Lung (tissue), 12 donors: ENCODE measurements around the gene RIC1. TPM values are rescaled to one million over a fixed set of nuclear protein-coding genes. Genes with fewer than 3 reads are reported as not detected.

ENCODE experiments used
- ATAC-seq: fragments of 200-7000 bp; cut with Tn5 transposase; one replicate; pipeline ENCODE4 v1.9.1; 2020; ENCODE audit warnings: moderate number of reproducible peaks; ENCODE audit not compliant: insufficient read depth, low FRiP score
- DNase-seq, 3 donors: peaks; one replicate each; pipeline ENCODE4 v3.0.0-alpha.2; 2013 to 2017
- H3K27ac ChIP-seq, 2 donors: one replicate each; pipeline ENCODE4 v1.5.1; 2013; ENCODE audit warnings: mild to moderate bottlenecking in 2 of 2, moderate library complexity in 2 of 2, control low read depth in 1 of 2, inconsistent platforms in 1 of 2, low read depth in 1 of 2, low read length in 1 of 2
- H3K27me3 ChIP-seq, 3 donors: one replicate each; pipeline ENCODE4 v1.5.1; 2013; ENCODE audit warnings: low read length in 2 of 3; ENCODE audit not compliant: control insufficient read depth in 3 of 3, insufficient read depth in 3 of 3
- H3K36me3 ChIP-seq, 4 donors: one replicate each; pipeline ENCODE4 v1.5.1; 2013; ENCODE audit warnings: low read length in 4 of 4, mild to moderate bottlenecking in 1 of 4, moderate library complexity in 1 of 4; ENCODE audit not compliant: control insufficient read depth in 4 of 4, insufficient read depth in 4 of 4
- H3K4me1 ChIP-seq, 5 donors: one replicate each; pipeline ENCODE4 v1.5.1; 2013; ENCODE audit warnings: low read length in 5 of 5, mild to moderate bottlenecking in 2 of 5, moderate library complexity in 1 of 5; ENCODE audit not compliant: control insufficient read depth in 5 of 5, insufficient read depth in 5 of 5
- H3K4me3 ChIP-seq: one replicate; pipeline ENCODE4 v1.5.1; 2013; ENCODE audit warnings: mild to moderate bottlenecking, control low read depth, moderate library complexity
- H3K9ac ChIP-seq, 2 donors: one replicate each; pipeline ENCODE4 v1.5.1; 2013; ENCODE audit warnings: low read length in 2 of 2, control low read depth in 1 of 2; ENCODE audit not compliant: insufficient read depth in 1 of 2
- H3K9me3 ChIP-seq, 4 donors: one replicate each; pipeline ENCODE4 v1.5.1; 2013; ENCODE audit warnings: low read length in 3 of 4, mild to moderate bottlenecking in 1 of 4, moderate library complexity in 1 of 4; ENCODE audit not compliant: control insufficient read depth in 4 of 4, insufficient read depth in 3 of 4
- WGBS, 2 donors: extraction: QIAGEN DNeasy Blood & Tissue Kit; methylation state at CpG; one replicate each; pipeline ENCODE4 v1.1.7; 2013; 5-methylcytosine and 5-hydroxymethylcytosine counted together
- polyA plus RNA-seq, 2 donors: library from polyadenylated mRNA; stranded (reverse); fragments of 200-250 nt; gene quantifications; one replicate each; pipeline ENCODE4 v1.2.1, GENCODE V29; 2013
- total RNA-seq, 2 donors: library from RNA; depleted of rRNA in 1 of 2; stranded (reverse); fragments of >200 nt in 1 of 2; gene quantifications; one replicate each; pipeline ENCODE4 v1.2.1, GENCODE V29; 2014 to 2021
- TF ChIP-seq, protein P1 (sequence below): IDR thresholded peaks from 2 replicates; pipeline ENCODE4 v1.5.1; 2012; ENCODE audit warnings: mild to moderate bottlenecking; ENCODE audit errors: control extremely low read depth, extremely low read depth
- donor health status: control.
- donor health status: control.
- donor health status: Bipolar disorder and iron deficiency.
- donor health status: healthy.
- donor health status: DM: yes; HTN: yes; CAD: no.

RIC1 gene
- total and polyA plus RNA-seq, 4 donors = 3.5 to 46.0 (median 14.4) TPM

DNA sequence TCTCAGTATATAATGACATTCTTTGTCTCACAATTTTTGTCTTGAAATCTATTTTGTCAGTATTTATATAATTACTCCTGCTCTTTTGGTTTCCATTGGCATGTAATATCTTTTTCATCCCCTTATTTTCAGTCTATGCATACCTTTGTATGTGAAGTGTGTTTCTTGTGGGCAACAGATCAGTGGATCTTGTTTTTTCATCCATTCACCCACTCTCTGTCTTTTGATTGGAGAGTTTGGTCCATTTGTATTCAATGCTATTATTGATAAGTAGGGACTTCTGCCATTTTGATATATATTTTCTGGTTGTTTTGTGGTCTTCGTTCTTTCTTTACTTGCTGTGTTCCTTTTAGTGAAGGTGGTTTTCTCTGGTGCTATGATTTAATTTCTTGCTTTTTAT lies 10.9 kb downstream of the RIC1 start:
- TF ChIP-seq, protein P1, sequence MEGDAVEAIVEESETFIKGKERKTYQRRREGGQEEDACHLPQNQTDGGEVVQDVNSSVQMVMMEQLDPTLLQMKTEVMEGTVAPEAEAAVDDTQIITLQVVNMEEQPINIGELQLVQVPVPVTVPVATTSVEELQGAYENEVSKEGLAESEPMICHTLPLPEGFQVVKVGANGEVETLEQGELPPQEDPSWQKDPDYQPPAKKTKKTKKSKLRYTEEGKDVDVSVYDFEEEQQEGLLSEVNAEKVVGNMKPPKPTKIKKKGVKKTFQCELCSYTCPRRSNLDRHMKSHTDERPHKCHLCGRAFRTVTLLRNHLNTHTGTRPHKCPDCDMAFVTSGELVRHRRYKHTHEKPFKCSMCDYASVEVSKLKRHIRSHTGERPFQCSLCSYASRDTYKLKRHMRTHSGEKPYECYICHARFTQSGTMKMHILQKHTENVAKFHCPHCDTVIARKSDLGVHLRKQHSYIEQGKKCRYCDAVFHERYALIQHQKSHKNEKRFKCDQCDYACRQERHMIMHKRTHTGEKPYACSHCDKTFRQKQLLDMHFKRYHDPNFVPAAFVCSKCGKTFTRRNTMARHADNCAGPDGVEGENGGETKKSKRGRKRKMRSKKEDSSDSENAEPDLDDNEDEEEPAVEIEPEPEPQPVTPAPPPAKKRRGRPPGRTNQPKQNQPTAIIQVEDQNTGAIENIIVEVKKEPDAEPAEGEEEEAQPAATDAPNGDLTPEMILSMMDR = no peak
- ATAC-seq (no peak), DNase-seq (no peak)
- Histone ChIP-seq H3K4me1 (no peaks in the 10 kb centered on the region), H3K9me3 (peaks cover 0 to 18% (median 3%) of the 10 kb centered on the region in 4 donors), H3K27ac (no peak overlapping the region), H3K27me3 (no peaks in the 10 kb centered on the region), H3K36me3 (peaks cover 0 to 5% (median 0%) of the 10 kb centered on the region in 4 donors), H3K9ac (no peak overlapping the region), H3K4me3 (no peak overlapping the region)
- 99 to 100% methylated on average over 1 of the region's 1 CpG for WGBS, 2 donors

DNA sequence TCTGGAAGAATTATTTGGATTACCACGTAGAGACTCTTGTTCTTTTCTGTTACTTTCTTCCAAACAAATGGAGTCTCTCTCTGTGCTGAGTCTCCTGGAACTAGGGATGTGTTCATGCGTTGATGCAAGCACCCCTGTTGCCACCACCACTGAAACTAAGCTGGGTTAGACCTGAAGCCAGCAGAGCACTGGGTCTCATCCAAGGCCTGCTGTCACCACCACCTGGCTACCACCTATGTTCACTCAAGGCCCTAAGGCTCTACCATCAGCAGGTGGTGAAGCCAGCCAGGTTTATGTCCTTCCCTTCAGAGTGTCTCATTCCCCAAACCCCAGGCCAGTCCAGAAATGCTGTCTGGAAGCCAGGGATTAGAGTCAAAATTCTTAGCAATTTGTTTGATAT lies 13.3 kb downstream of the RIC1 start:
- ATAC-seq = no peak
- Histone ChIP-seq H3K9me3 (peaks cover 0 to 13% (median 1%) of the 10 kb centered on the region in 4 donors), H3K4me3 (no peak overlapping the region), H3K4me1 (peaks cover 0 to 5% (median 0%) of the 10 kb centered on the region in 5 donors), H3K9ac (no peak overlapping the region), H3K27me3 (no peaks in the 10 kb centered on the region), H3K27ac (no peak overlapping the region), H3K36me3 (peaks cover 0 to 5% (median 0%) of the 10 kb centered on the region in 4 donors)
- TF ChIP-seq, protein P1 = no peak
- WGBS, 2 donors = 92% methylated on average over 2 of the region's 2 CpGs; no CpG with 5 or more reads in 1 of the 2 donors
- DNase-seq = no peak

DNA sequence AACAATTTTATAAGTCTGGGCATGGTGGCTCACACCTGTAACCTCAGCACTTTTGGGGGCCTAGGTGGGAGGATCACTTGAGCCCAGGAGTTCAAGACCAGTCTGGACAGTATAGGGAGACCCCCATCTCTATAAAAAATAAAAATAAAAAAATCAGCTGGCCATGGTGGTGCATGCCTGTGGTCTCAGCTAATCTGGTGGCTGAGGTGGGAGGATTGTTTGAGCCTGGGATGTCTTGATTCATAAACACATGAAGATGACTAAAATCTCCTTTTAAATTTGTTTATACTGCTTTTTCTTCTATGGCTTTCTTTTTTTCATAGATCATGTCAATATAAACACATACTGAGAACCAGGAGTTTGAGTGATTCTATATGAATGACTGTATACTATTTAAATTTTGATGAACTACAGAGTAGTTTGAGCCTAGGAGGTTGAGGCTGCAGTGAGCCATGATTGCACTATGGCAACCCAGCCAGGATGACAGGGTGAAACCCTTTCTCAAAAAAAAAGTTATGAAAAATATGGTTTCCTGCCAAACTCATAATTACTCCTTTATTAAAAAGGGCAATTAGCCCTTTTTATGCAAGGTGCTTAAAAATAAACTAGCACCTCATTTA lies 14.2 kb downstream of the RIC1 start:
- ATAC-seq = no peak
- H3K36me3 ChIP-seq = no peaks in the 10 kb centered on the region
- TF ChIP-seq, protein P1 = no peak

DNA sequence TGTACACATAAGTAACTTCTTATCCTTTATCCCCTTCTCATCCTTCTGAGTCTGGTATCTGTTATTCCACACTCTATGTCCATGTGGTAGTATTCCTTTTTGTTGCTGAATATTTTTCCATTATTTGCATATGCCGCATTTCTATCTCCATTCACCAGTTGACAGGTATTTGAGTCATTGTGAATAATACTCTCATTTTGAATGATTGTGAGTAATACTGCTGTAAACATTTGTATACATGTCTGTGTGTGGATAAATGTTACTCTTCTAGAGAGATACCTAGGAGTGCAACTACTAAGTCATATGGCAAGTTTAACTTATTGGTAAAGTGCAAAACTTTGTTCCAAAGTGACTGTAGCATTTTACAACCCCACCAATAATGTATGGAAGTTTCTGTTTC lies 15.6 kb downstream of the RIC1 start:
- peaks cover 0 to 5% (median under 1%) of the 10 kb centered on the region in 4 donors for H3K9me3 ChIP-seq
- WGBS, 2 donors = 83 to 96% methylated on average over 1 of the region's 1 CpG

More for the DNA sequence above, 14.2 kb downstream of the RIC1 start:
- DNase-seq = no peak
- H3K4me3 ChIP-seq = no peak overlapping the region
- H3K27ac ChIP-seq = no peak overlapping the region
- no peaks in the 10 kb centered on the region for H3K27me3 ChIP-seq
- H3K9ac ChIP-seq = no peak overlapping the region
- H3K4me1 ChIP-seq = peaks cover 0 to 5% (median 0%) of the 10 kb centered on the region in 5 donors
- peaks cover 0 to 13% (median 1%) of the 10 kb centered on the region in 4 donors for H3K9me3 ChIP-seq

More for the DNA sequence above, 15.6 kb downstream of the RIC1 start:
- Histone ChIP-seq H3K4me3 (no peak overlapping the region), H3K36me3 (no peaks in the 10 kb centered on the region), H3K27ac (no peak overlapping the region), H3K9ac (no peak overlapping the region), H3K27me3 (no peaks in the 10 kb centered on the region), H3K4me1 (peaks cover 0 to 5% (median 0%) of the 10 kb centered on the region in 5 donors)
- TF ChIP-seq, protein P1 = no peak
- ATAC-seq (no peak), DNase-seq (no peak)
